Natural killer cell (primary cell): ENCODE results near the gene SKAP1. TPM values are rescaled to one million over a fixed set of nuclear protein-coding genes. Genes with fewer than 3 reads are reported as not detected.

ENCODE experiments used
- ATAC-seq, 3 donors: fragments of 150-1000 bp in 2 of 3; fragments of 200-7000 bp in 1 of 3; cut with Tn5 transposase; 1 replicate in 1 of 3; 2 replicates in 2 of 3; pipeline ENCODE4 v1.10.0; 2021; ENCODE audit warnings: mild to moderate bottlenecking in 2 of 3, moderate library complexity in 2 of 3
- DNase-seq, 2 donors: peaks; one replicate each; pipeline versions ENCODE4 v3.0.0 to v3.0.0-alpha.2; 2013 to 2021; ENCODE audit warnings: mixed read lengths in 1 of 2
- H3K27ac ChIP-seq: one replicate; pipeline ENCODE4 v1.5.1; 2013; ENCODE audit warnings: mild to moderate bottlenecking, low read length
- H3K27me3 ChIP-seq: one replicate; pipeline ENCODE4 v1.6.1; 2013; ENCODE audit warnings: low read length; ENCODE audit not compliant: control insufficient read depth, insufficient read depth
- H3K36me3 ChIP-seq: one replicate; pipeline ENCODE4 v1.6.1; 2013; ENCODE audit warnings: low read length; ENCODE audit not compliant: control insufficient read depth, insufficient read depth
- H3K4me1 ChIP-seq: one replicate; pipeline ENCODE4 v1.6.1; 2013; ENCODE audit warnings: low read length; ENCODE audit not compliant: control insufficient read depth, insufficient read depth
- H3K4me3 ChIP-seq: one replicate; pipeline ENCODE4 v1.5.1; 2013; ENCODE audit warnings: low read length
- H3K9me3 ChIP-seq: one replicate; pipeline ENCODE4 v1.6.1; 2013; ENCODE audit warnings: low read length; ENCODE audit not compliant: control insufficient read depth, insufficient read depth
- H3K27ac Mint-ChIP-seq, 2 donors: one replicate each; pipeline ENCODE4 v1.8.0; 2022; ENCODE audit warnings: mild to moderate bottlenecking in 2 of 2, mixed read lengths in 2 of 2, moderate library complexity in 1 of 2
- H3K27me3 Mint-ChIP-seq, 2 donors: one replicate each; pipeline ENCODE4 v1.8.0; 2022; ENCODE audit warnings: low read depth in 2 of 2, mixed read lengths in 2 of 2
- H3K36me3 Mint-ChIP-seq: one replicate; pipeline ENCODE4 v1.8.0; 2022; ENCODE audit warnings: mixed read lengths
- H3K4me1 Mint-ChIP-seq, 2 donors: one replicate each; pipeline ENCODE4 v1.8.0; 2022; ENCODE audit warnings: mixed read lengths in 2 of 2
- H3K4me3 Mint-ChIP-seq: one replicate; pipeline ENCODE4 v1.8.0; 2022; ENCODE audit warnings: mild to moderate bottlenecking, moderate library complexity, mixed read lengths
- H3K9me3 Mint-ChIP-seq, 2 donors: one replicate each; pipeline ENCODE4 v1.8.0; 2022; ENCODE audit warnings: mixed read lengths in 2 of 2
- WGBS: methylation state at CpG from one replicate; pipeline ENCODE4 v1.1.7; 2013; ENCODE audit warnings: missing lambda C conversion rate; ENCODE audit not compliant: insufficient coverage; 5-methylcytosine and 5-hydroxymethylcytosine counted together
- intact Hi-C: fragments of 100-400 bp; cut with micrococcal nuclease; formaldehyde crosslinking; loops from one replicate; pipeline ENCODE4 v1.14.2; 2022
- total RNA-seq, 4 donors: library from RNA; stranded (reverse); fragments of 120-200 nt in 1 of 4; gene quantifications; one replicate each; pipeline versions ENCODE4 v1.2.3 to v1.2.4, GENCODE V29; 2013 to 2022
- TF ChIP-seq, protein P1 (sequence below): fragments of 200-600 bp; IDR thresholded peaks from one replicate; pipeline ENCODE4 v1.8.0; 2022; ENCODE audit warnings: antibody characterized with exemption

SKAP1 gene
- total RNA-seq, 3 donors from 2014 or later (not counting 1 experiment from before 2014, with no cell fraction given): 168 to 227 (median 190) TPM

DNA sequence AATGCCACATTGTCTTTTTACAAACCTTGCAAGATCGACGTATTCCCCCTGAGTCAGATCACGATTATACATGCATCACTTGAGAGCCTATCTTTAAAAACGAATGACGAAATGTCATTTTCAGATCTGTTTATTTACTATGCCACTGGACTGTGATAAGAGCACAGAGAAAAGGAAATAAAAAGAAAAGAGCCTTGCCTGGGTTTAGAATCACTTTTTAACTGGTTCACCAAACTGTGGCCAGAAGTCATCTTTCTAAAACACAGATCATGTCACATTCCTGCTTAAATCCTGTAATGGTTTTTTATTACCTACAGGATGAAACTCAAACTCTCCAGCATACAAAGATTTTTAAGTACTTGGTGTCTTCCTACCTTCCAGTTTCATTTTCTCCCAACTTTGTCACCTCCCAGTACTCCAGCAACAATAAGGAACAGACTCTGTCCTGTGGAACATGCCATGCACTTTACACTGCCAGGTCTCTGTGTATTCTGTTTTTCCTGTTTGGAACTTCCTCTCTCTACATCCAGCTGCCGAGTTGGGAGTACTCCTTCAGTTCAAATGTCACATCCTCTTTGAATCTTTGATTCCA is 231.0 kb downstream of the SKAP1 start:
- DNase-seq (no peak), ATAC-seq (no peak)
- 79% methylated on average over 6 of the region's 6 CpGs for WGBS
- Histone ChIP-seq H3K4me3 (no peak overlapping the region), H3K27me3 (no peaks in the 10 kb centered on the region), H3K36me3 (peaks cover 12% of the 10 kb centered on the region), H3K9me3 (no peaks in the 10 kb centered on the region), H3K27ac (no peak overlapping the region), H3K4me1 (no peaks in the 10 kb centered on the region)
- H3K4me1 Mint-ChIP-seq: peaks cover 42 to 52% of the 10 kb centered on the region in 2 donors
- H3K9me3 Mint-ChIP-seq: no peaks in the 10 kb centered on the region
- peak overlapping the region; percentile 48 to 73 for H3K27ac Mint-ChIP-seq
- no peak overlapping the region for H3K4me3 Mint-ChIP-seq
- no peaks in the 10 kb centered on the region for H3K36me3 Mint-ChIP-seq
- TF ChIP-seq, protein P1, sequence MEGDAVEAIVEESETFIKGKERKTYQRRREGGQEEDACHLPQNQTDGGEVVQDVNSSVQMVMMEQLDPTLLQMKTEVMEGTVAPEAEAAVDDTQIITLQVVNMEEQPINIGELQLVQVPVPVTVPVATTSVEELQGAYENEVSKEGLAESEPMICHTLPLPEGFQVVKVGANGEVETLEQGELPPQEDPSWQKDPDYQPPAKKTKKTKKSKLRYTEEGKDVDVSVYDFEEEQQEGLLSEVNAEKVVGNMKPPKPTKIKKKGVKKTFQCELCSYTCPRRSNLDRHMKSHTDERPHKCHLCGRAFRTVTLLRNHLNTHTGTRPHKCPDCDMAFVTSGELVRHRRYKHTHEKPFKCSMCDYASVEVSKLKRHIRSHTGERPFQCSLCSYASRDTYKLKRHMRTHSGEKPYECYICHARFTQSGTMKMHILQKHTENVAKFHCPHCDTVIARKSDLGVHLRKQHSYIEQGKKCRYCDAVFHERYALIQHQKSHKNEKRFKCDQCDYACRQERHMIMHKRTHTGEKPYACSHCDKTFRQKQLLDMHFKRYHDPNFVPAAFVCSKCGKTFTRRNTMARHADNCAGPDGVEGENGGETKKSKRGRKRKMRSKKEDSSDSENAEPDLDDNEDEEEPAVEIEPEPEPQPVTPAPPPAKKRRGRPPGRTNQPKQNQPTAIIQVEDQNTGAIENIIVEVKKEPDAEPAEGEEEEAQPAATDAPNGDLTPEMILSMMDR: no peak
- intact Hi-C loops: no loop called here
- no peaks in the 10 kb centered on the region for H3K27me3 Mint-ChIP-seq

DNA sequence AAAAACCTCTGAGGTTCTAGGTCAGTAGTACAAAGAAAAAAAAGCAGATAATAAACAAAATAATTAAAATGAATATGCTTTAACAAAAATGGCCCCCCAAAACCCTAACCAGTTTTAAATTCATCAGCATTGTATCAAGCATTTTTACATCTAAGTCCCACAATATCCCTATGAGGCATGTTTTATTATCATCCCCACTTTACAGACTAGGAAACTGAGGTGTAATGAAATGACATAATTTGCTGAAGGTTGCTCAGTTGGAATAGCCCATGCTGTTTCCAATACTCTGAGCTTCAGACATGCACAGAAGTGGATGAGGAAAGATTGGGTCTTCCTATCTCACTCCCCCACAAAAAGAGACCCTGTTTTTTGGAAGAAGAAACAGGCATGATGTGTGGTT is 234.1 kb downstream of the SKAP1 start:
- TF ChIP-seq, protein P1: no peak
- no peaks in the 10 kb centered on the region for H3K36me3 Mint-ChIP-seq
- no peak for ATAC-seq

DNA sequence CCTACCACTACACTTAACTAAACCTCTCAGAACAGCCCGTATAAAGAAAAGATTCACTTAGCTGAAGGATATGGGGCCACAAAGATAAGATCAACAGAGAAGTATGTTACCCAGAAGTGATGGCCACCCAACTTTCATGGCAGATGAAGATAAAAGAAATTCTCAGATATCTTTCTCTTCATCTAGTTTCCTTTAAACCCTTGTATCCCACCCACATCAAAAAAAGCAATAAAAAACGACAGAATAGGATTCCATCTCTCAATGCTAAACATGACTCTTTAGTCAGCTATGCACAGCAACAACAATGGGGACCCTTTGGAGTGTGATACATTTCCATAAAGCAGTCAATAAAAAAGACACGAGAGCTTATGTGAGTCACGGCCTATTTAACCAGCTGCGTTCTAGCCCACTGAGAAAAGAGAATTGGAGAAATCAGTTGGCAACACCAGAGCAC is 235.9 kb downstream of the SKAP1 start:
- no peaks in the 10 kb centered on the region for H3K27me3 ChIP-seq
- intact Hi-C loops: no loop called here
- no peaks in the 10 kb centered on the region for H3K9me3 ChIP-seq
- TF ChIP-seq, protein P1: no peak
- H3K4me1 Mint-ChIP-seq: peaks cover 42 to 52% of the 10 kb centered on the region in 2 donors
- H3K27me3 Mint-ChIP-seq: no peaks in the 10 kb centered on the region
- H3K27ac ChIP-seq: no peak overlapping the region
- no peaks in the 10 kb centered on the region for H3K4me1 ChIP-seq
- WGBS: 52% methylated on average over 5 of the region's 5 CpGs
- H3K36me3 Mint-ChIP-seq: no peaks in the 10 kb centered on the region
- no peak for ATAC-seq
- no peak overlapping the region for H3K4me3 ChIP-seq
- peaks cover 29% of the 10 kb centered on the region for H3K36me3 ChIP-seq
- H3K9me3 Mint-ChIP-seq: no peaks in the 10 kb centered on the region
- DNase-seq: peak in 1 of 2 donors; percentile 25
- peak overlapping the region; percentile 30 to 51 for H3K27ac Mint-ChIP-seq
- H3K4me3 Mint-ChIP-seq: no peak overlapping the region

More for the DNA sequence above, 234.1 kb downstream of the SKAP1 start:
- no peak overlapping the region for H3K27ac ChIP-seq
- peak overlapping the region; percentile 34 to 51 for H3K27ac Mint-ChIP-seq
- intact Hi-C loops: no loop called here
- H3K27me3 Mint-ChIP-seq: no peaks in the 10 kb centered on the region
- no peaks in the 10 kb centered on the region for H3K9me3 ChIP-seq
- DNase-seq: no peak
- H3K9me3 Mint-ChIP-seq: no peaks in the 10 kb centered on the region
- peaks cover 53 to 60% of the 10 kb centered on the region in 2 donors for H3K4me1 Mint-ChIP-seq
- H3K4me1 ChIP-seq: no peaks in the 10 kb centered on the region
- no peaks in the 10 kb centered on the region for H3K27me3 ChIP-seq
- H3K36me3 ChIP-seq: peaks cover 23% of the 10 kb centered on the region
- no peak overlapping the region for H3K4me3 ChIP-seq
- no peak overlapping the region for H3K4me3 Mint-ChIP-seq

- H3K4me1 Mint-ChIP-seq: peaks cover 36 to 45% of the 10 kb centered on the region in 2 donors
- no peaks in the 10 kb centered on the region for H3K9me3 Mint-ChIP-seq
- Histone ChIP-seq H3K9me3 (no peaks in the 10 kb centered on the region), H3K4me1 (no peaks in the 10 kb centered on the region), H3K27me3 (no peaks in the 10 kb centered on the region), H3K4me3 (no peak overlapping the region), H3K27ac (no peak overlapping the region), H3K36me3 (peaks cover 37% of the 10 kb centered on the region)
- ATAC-seq (no peak), DNase-seq (no peak)
- no peaks in the 10 kb centered on the region for H3K36me3 Mint-ChIP-seq
- intact Hi-C loops: no loop called here
- 85% methylated on average over 2 of the region's 4 CpGs for WGBS
- H3K27me3 Mint-ChIP-seq: no peaks in the 10 kb centered on the region
- TF ChIP-seq, protein P1: no peak
- H3K4me3 Mint-ChIP-seq: no peak overlapping the region
- peak overlapping the region; percentile 30 to 65 for H3K27ac Mint-ChIP-seq
Measured at GRCh38 chr17:48192321-48192731, 237.7 kb downstream of the SKAP1 start.
